NCI-H1048 (cell line): ENCODE measurements around the gene RP9.
"Not testable (repeated sequence)": the region's sequence is repeated elsewhere in the genome, so short reads cannot be mapped to it uniquely, and the experiment has no call there.

ENCODE experiments used
- DNase-seq: peaks from one replicate; lab custom pipeline; 2025; lab: John Stamatoyannopoulos, UW

RP9 gene

GRCh38 chr7:33100770-33101169 is 8.4 kb downstream of the RP9 start:
- no peak for DNase-seq

GRCh38 chr7:33099154-33099940 is 9.9 kb downstream of the RP9 start:
- no peak for DNase-seq

- DNase-seq: not testable (repeated sequence)
Observed at GRCh38 chr7:33094745-33095275, 14.4 kb downstream of the RP9 start.

- no peak for DNase-seq
Observed at GRCh38 chr7:33093266-33093665, 15.9 kb downstream of the RP9 start.

GRCh38 chr7:33091641-33092191 is 17.5 kb downstream of the RP9 start:
- no peak for DNase-seq

- no peak for DNase-seq
Observed at GRCh38 chr7:33091111-33091531, 18.1 kb downstream of the RP9 start.

- no peak for DNase-seq
Observed at GRCh38 chr7:33089142-33089541, 20.1 kb downstream of the RP9 start.

- DNase-seq: no peak
Observed at GRCh38 chr7:33087858-33088257, 21.3 kb downstream of the RP9 start.

- no peak for DNase-seq
Observed at GRCh38 chr7:33087356-33087755, 21.8 kb downstream of the RP9 start.

GRCh38 chr7:33079763-33080690 is 29.2 kb downstream of the RP9 start:
- no peak for DNase-seq

- DNase-seq: no peak
Observed at GRCh38 chr7:33079096-33079495, 30.1 kb downstream of the RP9 start.

GRCh38 chr7:33076737-33077136 is 32.5 kb downstream of the RP9 start:
- no peak for DNase-seq

- no peak for DNase-seq
Observed at GRCh38 chr7:33075818-33076518, 33.2 kb downstream of the RP9 start.

- DNase-seq: no peak
Observed at GRCh38 chr7:33073243-33073642, 36.0 kb downstream of the RP9 start.

- no peak for DNase-seq
Observed at GRCh38 chr7:33072471-33072870, 36.7 kb downstream of the RP9 start.

GRCh38 chr7:33070831-33071230 is 38.4 kb downstream of the RP9 start:
- DNase-seq: no peak

GRCh38 chr7:33070277-33070676 is 38.9 kb downstream of the RP9 start:
- DNase-seq: no peak

GRCh38 chr7:33067921-33068320 is 41.3 kb downstream of the RP9 start:
- no peak for DNase-seq

- DNase-seq: no peak
Observed at GRCh38 chr7:33066771-33067170, 42.4 kb downstream of the RP9 start.

- no peak for DNase-seq
Observed at GRCh38 chr7:33065981-33066380, 43.2 kb downstream of the RP9 start.

GRCh38 chr7:33062782-33063443 is 46.3 kb downstream of the RP9 start:
- peak; percentile 87 for DNase-seq
